HS-27A (cell line): ENCODE results near the gene UBA1.

ENCODE experiments used
- DNase-seq: peaks from one replicate; pipeline ENCODE4 v3.0.0-alpha.2; 2012; ENCODE audit warnings: low read depth, missing footprints

The UBA1 gene

DNA sequence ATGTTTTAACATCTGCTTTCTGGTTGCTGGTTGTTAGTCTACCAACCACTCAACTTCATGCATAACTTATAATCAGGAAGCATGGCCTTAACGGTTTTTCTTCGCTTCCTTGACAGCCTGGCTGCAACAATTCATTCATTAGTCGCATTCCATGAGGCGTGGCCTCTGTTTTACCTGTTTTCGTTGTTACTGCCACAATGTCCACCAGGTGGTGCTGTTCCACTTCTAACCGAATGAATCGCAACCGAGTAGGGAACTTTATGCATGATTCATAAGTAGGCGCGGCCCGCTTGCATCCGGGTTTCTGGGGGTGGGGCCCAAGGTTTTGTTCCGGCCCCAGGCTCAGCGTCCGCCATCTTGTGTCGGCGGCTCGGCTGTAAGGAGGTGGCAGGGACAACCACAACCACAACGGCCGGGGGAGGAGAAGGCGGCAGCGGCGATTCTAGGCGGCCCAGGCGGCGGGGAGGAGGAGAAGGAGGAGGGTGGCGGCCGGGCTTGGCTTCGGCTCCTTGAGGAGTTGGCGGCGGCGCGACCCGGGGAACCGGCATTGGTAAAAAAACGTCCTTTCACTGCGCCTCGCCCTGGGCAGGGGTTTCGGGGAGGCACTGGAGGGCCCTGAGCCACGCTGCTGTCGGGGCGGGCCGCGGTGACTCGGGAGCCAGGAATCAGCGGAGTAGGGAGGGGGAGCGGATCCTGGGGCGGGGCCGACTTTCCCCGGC lies at the start of gene UBA1:
TSS of gene UBA1 (plus strand) at position 355 of the 719 bp plus-strand sequence. CDS start 4,974 bp downstream, outside the sequence.
- DNase-seq: peak; percentile 53

DNA sequence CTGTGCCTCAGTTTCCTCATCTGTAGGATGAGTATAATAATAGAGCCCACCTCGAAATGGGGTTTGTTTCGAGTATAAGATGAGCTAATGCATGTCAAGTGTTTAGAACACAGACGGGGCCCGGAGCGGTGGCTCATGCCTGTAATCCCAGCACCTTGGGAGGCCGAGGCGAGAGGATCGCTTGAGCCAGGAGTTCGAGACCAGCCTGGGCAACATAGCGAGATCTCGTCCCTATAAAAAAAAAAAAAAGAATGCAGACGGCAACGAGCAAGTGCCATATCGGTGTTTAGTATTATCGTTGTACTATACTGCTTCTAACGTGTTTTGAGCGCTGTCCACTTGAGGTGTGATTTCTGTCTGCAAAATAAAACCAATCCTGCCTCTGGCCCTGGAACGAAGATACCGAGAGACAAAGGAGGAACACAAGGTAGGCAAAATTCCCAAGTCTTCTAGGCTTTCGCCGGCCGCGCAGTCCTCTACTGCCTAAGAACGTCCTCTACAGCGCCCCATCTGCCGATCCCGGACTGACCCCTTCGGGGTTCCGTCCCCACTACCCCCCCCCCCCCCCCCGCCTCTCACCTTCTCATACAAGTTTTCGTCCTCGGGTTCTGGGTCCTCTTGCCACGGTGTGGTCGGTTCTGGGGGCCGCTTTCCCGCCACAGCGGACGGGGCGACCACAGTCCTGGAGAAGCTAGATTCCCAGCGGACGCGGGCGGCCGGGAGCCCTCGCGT lies 49.6 kb upstream of the UBA1 start:
- no peak for DNase-seq

DNA sequence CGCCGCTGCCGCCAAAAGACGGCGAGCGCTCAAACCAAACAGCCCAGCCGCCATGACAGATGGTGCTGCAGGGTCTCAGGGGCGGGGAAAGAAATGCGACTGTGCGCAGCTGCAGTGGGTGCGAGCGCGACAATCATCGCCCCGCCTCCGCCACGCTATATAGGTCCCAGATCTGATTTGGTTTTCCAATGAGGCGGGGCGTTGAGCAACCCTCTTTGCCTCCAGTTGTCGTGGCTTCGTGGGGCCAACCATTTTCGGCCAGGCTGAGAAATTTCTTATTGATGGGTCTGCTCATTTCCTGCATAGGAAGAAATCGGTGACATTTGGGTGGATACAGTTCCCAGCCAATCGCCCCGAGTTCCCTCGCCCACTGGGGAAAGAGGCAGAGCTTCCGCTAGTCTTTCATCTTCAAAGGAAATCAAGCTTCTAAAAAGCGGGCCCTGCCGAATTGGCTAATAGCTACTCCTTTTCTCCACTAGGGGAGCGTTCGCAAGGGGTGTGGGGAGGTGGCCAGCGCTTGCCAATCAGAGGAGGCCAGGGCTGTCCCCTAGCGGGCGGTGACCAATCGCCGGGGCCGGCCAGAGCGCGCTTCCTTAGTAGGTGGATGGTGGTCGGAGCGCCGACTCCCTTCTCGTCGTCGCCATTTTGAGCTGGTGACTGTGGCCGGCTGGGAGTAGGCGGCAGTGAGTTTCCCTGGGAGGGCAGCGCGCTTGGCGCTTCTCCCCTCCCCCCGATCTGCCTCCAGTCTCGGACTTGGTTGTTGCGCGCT lies 48.8 kb upstream of the UBA1 start, which contains the start of the genes NDUFB11 and RBM10:
TSS of gene NDUFB11 (minus strand) at position 77 of the 769 bp plus-strand sequence. CDS start at position 54, 23 bp downstream.
TSS of gene RBM10 (plus strand) at position 596 of the 769 bp plus-strand sequence. CDS start 2,261 bp downstream, outside the sequence.
- DNase-seq: peak; percentile 63

DNA sequence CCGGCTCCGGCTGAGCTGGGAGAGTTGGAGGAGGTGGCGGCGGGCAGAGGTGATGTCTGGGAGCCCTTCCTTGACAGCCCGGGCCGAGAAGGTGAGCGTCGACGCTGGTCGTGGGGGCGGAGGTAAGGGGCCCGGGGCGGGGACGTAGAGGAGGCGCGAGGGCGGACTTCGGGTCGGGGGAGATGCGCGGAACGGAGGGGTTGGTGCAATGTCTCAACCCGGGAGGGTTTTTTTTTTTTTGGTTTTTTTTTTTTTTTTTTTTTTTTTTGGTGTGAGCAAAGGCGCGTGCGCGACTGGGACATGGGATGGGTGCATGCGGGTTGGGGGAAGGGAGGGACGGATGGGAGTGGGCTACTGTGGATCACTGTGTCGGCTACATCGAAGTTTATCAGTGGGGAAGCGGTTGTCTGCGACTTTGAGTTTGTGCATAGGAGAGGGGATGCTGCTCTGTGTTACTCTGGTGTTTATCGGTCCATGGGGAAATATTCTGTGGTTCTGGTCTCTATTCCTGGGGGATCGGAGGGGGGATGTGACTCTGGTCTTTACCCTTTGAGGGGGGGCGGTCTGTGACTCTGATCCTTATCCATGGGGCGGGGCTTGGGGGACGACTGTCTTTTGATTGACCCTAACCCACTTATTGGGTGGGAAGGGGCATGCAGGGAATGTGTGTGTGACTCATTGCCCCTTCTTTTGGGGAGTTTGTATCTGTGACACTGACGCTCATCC lies 48.1 kb upstream of the UBA1 start:
- DNase-seq: no peak

DNA sequence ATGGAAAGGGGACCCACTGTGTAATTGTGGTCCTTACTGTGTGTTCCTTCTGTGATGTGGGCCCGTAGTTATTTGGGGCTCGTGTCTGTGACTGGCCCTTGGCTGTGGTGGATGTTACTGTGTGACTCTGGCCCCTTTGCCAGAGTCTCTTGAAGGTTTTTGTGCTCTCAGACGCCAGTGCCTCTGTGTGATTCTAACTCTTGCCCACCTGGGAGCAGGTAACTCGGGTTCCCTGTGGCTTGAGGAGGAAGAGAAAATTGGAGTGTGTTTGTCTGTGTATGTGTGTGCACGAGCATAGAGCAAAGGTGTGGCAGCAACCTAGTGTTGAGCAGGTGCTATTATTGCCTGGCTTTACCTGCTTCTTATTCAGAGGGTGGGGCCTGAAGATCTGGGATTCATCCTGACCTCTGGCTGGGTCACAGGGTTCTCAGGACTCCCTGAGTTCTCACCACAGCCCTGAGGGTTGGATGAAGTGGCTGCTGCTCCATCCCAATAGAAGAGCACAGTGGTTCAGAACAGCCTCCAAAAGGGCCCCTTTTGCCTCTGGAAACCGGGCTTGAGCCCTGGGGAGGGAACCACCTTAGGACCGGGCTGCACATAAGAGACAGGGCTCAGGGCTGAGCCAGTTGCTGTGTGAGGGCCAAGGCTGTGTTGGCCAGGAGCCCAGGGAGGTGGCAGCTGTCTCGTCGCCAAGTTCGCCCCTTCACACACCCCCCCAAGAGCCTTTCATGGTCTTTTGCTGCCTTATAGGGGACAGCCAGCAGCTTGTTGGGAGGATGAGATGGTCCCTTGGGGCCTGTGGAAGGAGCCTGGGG lies 47.3 kb upstream of the UBA1 start:
- no peak for DNase-seq

DNA sequence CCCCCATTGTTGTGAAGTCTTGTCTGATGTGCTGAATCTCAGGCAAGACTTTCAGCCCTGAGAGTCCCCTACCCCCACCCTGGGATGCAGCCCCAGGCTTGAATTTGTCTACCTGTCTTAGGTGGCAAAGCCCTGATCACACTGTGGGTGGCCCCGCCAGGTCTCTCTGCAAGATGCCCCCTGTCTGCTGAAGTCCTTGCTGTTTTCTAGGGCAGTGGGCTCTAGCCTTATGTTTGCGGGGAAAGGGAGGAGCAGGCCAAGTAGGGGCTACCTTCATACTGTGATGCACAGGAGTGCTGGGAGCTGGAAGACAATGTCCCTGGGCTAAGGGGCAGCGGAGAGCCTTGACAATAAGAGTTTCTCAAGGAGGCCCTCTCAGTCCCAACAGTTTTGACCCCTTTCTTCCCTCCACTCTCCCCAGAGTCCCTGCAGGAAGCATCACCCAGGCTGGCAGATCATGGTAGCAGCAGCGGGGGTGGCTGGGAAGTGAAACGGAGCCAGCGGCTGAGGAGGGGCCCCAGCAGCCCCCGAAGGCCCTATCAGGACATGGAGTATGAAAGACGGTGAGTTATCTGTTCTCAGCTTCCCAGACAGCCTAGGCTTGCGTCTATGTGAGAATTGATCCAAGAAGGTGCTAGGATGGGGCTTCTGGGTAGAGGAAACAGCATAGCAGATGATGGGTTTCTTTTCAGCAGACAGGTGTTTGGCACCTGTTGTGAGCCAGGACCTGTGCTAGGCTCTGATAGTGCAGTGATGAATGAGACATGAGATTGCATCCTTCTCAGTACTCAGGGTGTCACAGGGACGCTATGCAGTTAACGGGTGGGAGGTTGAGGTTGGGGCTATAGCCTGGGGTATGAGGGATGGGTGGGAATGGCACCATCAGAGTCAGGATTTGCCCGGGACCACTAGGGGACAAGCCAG lies 46.4 kb upstream of the UBA1 start:
- DNase-seq: no peak

DNA sequence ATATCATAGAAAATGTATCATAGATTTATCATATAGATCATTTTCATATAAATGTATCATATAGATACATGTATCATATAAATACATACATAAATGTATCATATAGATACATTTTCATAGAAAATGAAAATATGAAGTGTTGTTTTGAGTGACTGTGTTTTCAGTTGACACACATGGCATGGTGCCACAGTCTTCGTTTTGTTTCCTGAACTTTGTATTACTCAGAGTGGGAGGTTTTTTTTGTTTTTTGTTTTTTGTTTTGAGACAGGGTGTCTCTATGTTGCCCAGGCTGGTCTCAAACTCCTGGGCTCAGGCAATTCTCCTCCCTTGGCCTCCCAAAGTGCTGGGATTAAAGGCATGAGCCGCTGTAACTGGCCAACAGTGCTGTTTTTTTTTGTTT lies 44.7 kb upstream of the UBA1 start:
- no peak for DNase-seq

DNA sequence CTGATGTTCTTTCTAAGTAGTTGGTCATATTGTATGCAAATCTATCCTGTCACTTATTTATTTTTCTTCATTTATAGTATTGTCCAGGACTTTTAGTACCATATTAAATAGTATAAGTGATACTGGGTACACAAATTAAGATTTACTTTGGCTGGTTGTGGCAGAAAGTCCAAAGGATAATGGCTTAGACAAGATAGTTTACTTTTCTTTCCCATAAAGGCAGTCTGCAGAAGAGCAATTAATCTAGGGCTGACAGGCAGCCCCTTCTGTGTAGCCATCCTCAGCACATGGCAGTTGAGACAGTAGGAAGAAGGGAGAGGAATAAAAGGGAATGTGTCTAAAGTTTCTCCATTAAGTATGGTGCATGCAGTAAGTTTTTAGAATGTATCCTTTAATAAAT lies 42.2 kb upstream of the UBA1 start:
- DNase-seq: no peak

DNA sequence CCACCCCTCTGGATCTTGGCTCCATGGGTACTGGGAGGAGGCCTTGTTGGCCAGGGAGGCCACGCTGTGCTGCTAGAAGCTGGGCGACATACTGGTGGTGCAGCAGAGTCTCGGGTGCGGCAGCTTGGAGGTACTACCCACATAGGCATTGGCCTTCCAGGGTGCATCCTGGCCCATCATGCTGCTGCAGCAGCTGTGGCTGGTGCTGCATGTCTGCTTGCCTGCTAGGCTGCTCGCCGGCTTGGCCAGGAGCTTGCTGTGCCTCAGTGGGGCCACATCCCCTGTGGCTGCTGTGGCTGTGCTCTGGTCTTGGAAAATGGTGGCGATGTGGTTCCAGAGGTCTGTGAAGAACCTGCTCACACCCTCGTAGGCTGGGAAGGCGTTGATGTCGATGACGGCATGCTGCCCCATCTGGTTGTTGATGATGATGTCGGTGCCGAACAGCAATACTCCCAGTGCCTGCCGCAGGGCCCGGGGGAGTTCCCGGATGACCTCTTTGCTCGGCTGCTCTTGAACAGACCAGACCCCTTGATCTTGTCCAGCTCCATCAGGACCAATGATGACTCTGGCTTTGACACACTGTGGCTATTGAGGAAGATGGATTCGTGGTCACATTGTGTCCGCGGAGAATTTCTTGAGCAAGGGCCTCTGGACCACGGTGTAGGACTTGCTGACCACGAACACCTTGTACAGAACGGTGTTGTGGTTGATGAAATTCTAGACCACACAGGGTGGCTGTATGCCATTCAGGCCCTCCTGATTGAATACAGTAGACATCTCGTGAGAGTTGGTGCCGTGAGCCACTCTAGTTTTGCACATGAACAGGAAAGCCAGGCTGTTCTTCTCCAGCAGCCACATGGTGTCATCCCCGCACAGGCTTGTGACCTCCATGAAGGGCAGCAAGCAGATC lies 36.8 kb upstream of the UBA1 start:
- DNase-seq: no peak

DNA sequence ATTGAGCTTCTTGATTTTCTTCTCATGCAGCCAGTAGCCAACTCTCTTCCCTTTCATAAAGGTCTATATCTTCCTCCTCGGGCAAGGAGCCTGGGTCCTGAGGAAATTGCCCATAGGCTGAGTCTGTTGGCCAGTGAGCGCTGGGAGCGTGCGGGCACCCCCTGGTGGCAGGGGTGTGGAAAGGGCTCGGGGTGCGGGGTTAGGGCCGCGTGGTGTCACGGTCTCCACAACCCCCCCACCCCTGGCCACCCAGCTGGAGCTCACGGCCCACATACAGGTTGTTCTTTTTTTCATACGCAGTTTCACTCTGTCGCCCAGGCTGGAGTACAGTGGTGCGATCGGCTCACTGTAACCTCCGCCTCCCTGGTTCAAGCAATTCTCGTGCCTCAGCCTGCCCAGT lies 35.5 kb upstream of the UBA1 start:
- DNase-seq: no peak

DNA sequence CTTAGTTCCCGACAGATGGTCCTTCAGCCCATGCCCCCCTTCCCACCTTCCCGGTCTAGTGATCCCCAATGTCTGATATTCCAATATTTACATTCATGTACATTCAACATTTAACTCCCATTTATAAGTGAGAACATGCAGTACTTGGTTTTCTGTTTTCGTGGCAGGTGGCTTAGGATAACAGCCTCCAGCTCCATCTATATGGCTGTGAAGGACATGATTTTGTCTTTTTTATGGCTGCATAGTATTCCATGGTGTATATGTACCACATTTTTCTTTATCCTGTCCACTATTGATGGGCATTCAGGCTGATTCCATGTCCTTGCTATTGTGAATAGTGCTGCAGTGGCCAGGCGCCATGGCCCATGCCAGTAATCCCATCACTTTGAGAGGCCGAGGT lies 34.8 kb upstream of the UBA1 start:
- DNase-seq: no peak

DNA sequence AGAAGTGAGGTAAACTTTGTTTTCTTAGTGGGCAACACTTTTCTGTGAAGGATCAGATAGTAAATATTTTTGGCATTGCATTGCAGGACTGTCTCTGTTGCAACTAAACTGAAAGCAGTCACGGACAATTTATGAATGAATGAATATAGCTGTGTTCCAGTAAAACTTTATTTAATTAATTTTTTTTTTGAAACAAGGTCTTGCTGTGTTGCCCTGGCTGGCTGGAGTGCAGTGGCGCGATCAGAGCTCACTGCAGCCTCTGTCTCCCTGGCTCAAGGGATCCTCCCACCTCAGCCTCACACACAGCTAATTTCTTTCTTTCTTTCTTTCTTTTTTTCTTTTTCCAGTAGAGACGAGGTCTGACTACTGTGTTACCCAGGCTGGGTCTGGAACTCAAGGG lies 32.8 kb upstream of the UBA1 start:
- DNase-seq: no peak

DNA sequence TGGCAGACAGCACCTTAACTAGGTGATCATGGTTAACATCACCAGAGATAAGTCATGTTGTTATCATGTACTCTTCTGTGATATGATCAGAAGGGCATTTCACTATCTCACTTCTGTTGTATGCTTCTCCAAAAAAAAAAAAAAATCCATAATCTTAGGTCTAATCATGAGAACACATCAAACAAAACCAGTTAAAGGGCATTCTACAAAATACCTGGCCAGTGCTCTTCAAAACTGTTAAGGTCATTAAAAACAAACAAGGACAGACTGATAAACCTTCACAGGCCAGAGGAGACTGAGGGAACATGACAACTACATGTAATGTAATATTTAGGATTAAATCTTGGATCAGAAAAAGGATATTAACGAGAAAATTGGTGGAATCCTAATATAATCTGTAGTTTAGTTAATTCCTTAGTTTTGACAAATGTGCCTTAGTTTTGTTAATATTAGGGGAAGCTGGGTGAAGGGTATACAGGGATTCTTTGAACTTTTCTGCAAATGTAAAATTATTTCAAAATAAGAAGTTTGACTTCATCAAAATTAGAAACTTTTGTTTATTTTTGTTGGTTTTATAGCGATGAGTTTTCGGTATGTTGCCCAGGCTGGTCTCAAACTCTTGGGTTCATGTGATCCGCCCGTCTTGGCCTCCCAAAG lies 30.6 kb upstream of the UBA1 start:
- DNase-seq: no peak

DNA sequence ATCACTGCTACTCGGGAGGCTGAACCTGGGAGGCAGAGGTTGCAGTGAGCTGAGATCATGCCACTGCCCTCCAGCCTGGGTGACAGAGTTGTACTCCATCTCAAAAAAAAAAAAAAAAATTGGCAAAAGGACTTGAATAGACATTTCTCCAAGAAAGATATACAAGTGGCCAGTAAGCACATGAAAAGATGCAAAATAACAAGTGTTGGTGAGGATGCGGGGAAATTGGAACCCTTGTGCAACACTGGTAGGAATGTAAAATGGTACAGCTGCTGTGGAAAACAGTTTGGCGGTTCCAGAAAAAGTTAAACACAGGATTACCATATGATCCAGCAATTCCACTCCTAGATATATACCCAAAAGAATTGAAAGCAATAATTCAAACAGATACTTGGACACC lies 29.2 kb upstream of the UBA1 start:
- DNase-seq: no peak

DNA sequence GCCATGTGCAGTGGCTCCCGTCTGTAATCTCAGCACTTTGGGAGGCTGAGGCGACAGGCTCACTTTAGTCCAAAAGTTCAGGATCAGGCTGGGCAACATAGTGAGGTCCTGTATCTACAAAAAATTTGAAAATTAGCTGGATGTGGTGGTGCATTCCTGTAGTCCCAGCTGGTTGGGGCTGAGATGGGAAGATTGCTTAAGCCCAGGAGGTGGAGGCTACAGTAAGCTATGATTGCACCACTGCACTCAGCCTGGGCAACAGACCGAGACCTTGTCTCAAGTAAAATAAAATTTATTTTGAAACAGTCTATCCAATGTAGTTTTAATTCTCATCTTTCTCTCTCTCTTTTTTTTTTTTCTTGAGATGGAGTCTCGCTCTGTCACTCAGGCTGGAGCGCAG lies 27.5 kb upstream of the UBA1 start:
- DNase-seq: no peak

DNA sequence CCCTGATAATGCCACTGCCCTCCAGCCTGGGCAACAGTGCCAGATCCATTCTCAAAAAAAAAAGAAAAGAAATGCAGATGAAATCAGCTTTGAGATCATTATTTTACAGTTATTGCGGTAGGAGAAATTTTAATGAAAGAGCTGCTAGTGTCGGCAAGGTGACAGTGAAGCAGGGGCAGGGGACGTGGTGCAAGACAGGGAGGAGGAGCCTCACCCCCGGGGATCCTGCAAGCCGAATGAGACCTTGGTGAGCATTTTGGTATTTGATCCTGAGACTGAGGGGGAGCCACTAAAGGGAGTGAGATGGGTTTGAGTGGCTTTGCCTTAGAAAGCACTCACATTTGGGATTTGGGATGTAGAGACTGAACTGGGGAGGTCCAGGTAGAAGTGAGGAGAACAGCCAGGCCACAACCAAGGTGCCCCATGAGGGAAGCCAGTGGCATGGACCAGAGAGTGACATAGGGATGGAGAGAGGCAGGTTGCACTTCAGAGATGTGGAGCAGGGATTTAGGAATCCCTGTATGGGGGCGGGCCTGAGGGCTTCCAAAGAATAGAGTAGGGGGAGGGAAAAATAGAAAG lies 25.0 kb upstream of the UBA1 start:
- DNase-seq: no peak

DNA sequence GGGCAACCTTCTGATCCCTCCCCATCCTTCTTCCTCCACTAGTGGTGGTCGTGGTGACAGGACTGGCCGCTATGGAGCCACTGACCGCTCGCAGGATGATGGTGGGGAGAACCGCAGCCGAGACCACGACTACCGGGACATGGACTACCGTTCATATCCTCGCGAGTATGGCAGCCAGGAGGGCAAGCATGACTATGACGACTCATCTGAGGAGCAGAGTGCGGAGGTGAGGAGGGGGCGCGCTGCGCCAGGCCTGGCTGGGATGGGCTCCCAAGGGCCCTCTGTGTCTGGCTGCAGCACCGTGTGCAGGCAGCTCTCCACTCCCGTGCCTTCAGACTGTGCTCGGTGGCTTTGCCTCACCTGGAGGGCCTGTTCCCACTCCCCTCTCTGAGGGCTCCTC lies 24.4 kb upstream of the UBA1 start:
- no peak for DNase-seq
